OCI-LY1 (cell line): ENCODE data around the gene RGS19.

Experiments
- H2AFZ ChIP-seq: fragments of 200-600 bp; sonication (generic), shearing (Covaris generic); 2 replicates; pipeline ENCODE4 v1.6.0; 2014; ENCODE audit warnings: antibody characterized with exemption, mild to moderate bottlenecking, low read length
- H3F3A ChIP-seq: fragments of 200-600 bp; sonication (generic), shearing (Covaris generic); 2 replicates; pipeline ENCODE4 v1.6.0; 2014; ENCODE audit warnings: mild to moderate bottlenecking, antibody characterized with exemption, low read length, moderate library complexity; ENCODE audit not compliant: insufficient read depth
- H3K27ac ChIP-seq: fragments of 200-600 bp; sonication (generic); 2 replicates; pipeline ENCODE4 v1.5.1; 2014; ENCODE audit warnings: low read length, mixed run types, mild to moderate bottlenecking, low read depth; ENCODE audit not compliant: poor library complexity, severe bottlenecking
- H3K27me3 ChIP-seq: fragments of 200-600 bp; sonication (generic); 2 replicates; pipeline ENCODE4 v1.6.0; 2014; ENCODE audit warnings: antibody characterized with exemption, mild to moderate bottlenecking, low read length, moderate library complexity; ENCODE audit not compliant: insufficient read depth
- H3K36me3 ChIP-seq: fragments of 200-600 bp; sonication (generic); 2 replicates; pipeline ENCODE4 v1.6.1; 2014; ENCODE audit warnings: mild to moderate bottlenecking, antibody characterized with exemption, low read length, moderate library complexity, mixed read lengths; ENCODE audit not compliant: insufficient read depth
- H3K4me1 ChIP-seq: fragments of 200-600 bp; sonication (generic); 2 replicates; pipeline ENCODE4 v1.5.1; 2014; ENCODE audit warnings: mild to moderate bottlenecking, low read length, moderate library complexity; ENCODE audit not compliant: insufficient read depth, severe bottlenecking
- H3K4me2 ChIP-seq: fragments of 200-600 bp; sonication (generic), shearing (Covaris generic); 2 replicates; pipeline ENCODE4 v1.6.1; 2014; ENCODE audit warnings: low read length
- H3K4me3 ChIP-seq: fragments of 200-600 bp; sonication (generic); 2 replicates; pipeline ENCODE4 v1.5.1; 2014; ENCODE audit warnings: low read length, low read depth, mild to moderate bottlenecking, mixed read lengths; ENCODE audit not compliant: poor library complexity, severe bottlenecking
- H3K79me2 ChIP-seq: fragments of 200-600 bp; shearing (Covaris generic); 2 replicates; pipeline ENCODE4 v1.6.1; 2016; ENCODE audit warnings: mixed run types, low read length, mixed read lengths; ENCODE audit not compliant: insufficient read depth
- H3K9ac ChIP-seq: fragments of 200-600 bp; sonication (generic), shearing (Covaris generic); 2 replicates; pipeline ENCODE4 v1.6.1; 2014; ENCODE audit warnings: mild to moderate bottlenecking, low read length, mixed read lengths
- H3K9me2 ChIP-seq: fragments of 200-600 bp; sonication (generic), shearing (Covaris generic); 2 replicates; pipeline ENCODE4 v1.6.1; 2014; ENCODE audit warnings: low read depth, mild to moderate bottlenecking, low read length, mixed read lengths
- H3K9me3 ChIP-seq: fragments of 200-600 bp; shearing (Covaris generic); 2 replicates; pipeline ENCODE4 v1.6.1; 2014; ENCODE audit warnings: low read length, mixed read lengths
- H4K20me1 ChIP-seq: fragments of 200-600 bp; sonication (generic), shearing (Covaris generic); 2 replicates; pipeline ENCODE4 v1.6.0; 2016; ENCODE audit warnings: mild to moderate bottlenecking, low read length; ENCODE audit not compliant: insufficient read depth
- EZH2 ChIP-seq: fragments of 200-600 bp; sonication (generic), shearing (Covaris generic); IDR thresholded peaks from 2 replicates; pipeline ENCODE4 v1.8.0; 2017; ENCODE audit warnings: borderline replicate concordance, mixed run types, mild to moderate bottlenecking, antibody characterized with exemption, low read length, moderate library complexity, mixed read lengths
- TF ChIP-seq, protein P1 (sequence below): fragments of 200-600 bp; sonication (generic), shearing (Covaris generic); IDR thresholded peaks from 2 replicates; pipeline ENCODE4 v1.5.1; 2017; ENCODE audit warnings: mild to moderate bottlenecking, antibody characterized with exemption, low read length, moderate library complexity, mixed read lengths

RGS19 gene

DNA sequence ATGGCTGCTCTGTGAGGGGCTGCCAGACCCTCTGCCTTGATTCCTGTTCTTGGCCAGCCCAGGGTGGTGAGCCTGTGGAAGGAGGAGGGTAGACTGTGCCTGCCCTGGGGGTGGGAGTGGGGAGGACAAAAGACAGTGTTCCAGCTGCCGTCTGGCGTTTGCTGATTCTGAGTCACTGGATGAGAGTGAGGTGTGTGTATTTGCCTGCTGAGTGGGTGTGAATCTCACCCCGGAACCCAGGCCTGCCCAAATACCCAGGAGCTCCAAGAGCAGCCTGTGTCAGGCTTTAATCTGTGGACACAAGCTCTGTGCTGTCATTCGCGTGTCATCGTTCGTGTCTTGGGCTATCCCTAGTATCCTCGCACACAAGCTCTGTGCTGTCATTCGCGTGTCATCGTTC is 7.5 kb upstream of the RGS19 start:
- Histone ChIP-seq H2AFZ (no peak overlapping the region), H4K20me1 (no peaks in the 10 kb centered on the region), H3K79me2 (no peaks in the 10 kb centered on the region), H3K4me2 (no peak overlapping the region), H3K9me3 (0 out of 2 replicates have a peak, but pooled peaks cover 3% of the 10 kb centered on the region), H3K9ac (no peak overlapping the region), H3K27me3 (peaks cover 6% of the 10 kb centered on the region; the same call in 1 of the 2 replicates), H3K4me3 (no peak overlapping the region), H3K4me1 (peaks cover 10% of the 10 kb centered on the region), H3F3A (no peaks in the 10 kb centered on the region), H3K9me2 (no peaks in the 10 kb centered on the region), H3K36me3 (no peaks in the 10 kb centered on the region; the same call in 1 of the 2 replicates), H3K27ac (no peak overlapping the region)
- TF ChIP-seq, protein P1, sequence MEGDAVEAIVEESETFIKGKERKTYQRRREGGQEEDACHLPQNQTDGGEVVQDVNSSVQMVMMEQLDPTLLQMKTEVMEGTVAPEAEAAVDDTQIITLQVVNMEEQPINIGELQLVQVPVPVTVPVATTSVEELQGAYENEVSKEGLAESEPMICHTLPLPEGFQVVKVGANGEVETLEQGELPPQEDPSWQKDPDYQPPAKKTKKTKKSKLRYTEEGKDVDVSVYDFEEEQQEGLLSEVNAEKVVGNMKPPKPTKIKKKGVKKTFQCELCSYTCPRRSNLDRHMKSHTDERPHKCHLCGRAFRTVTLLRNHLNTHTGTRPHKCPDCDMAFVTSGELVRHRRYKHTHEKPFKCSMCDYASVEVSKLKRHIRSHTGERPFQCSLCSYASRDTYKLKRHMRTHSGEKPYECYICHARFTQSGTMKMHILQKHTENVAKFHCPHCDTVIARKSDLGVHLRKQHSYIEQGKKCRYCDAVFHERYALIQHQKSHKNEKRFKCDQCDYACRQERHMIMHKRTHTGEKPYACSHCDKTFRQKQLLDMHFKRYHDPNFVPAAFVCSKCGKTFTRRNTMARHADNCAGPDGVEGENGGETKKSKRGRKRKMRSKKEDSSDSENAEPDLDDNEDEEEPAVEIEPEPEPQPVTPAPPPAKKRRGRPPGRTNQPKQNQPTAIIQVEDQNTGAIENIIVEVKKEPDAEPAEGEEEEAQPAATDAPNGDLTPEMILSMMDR = no peak
- TF ChIP-seq EZH2 = no peak

- no peaks in the 10 kb centered on the region; the same call in 1 of the 2 replicates for H3K36me3 ChIP-seq
- H3K79me2 ChIP-seq = no peaks in the 10 kb centered on the region
- H3K27me3 ChIP-seq = peaks cover 6% of the 10 kb centered on the region; the same call in 1 of the 2 replicates
- H3K9ac ChIP-seq = no peak overlapping the region
- H3K9me2 ChIP-seq = no peaks in the 10 kb centered on the region
- H3K4me2 ChIP-seq = no peak overlapping the region
- 0 out of 2 replicates have a peak, but pooled peaks cover 3% of the 10 kb centered on the region for H3K9me3 ChIP-seq
- no peak overlapping the region for H3K27ac ChIP-seq
- no peak for TF ChIP-seq EZH2
- TF ChIP-seq, protein P1 = no peak
- H3K4me1 ChIP-seq = peaks cover 10% of the 10 kb centered on the region
- H4K20me1 ChIP-seq = no peaks in the 10 kb centered on the region
- H2AFZ ChIP-seq = no peak overlapping the region
- H3F3A ChIP-seq = no peaks in the 10 kb centered on the region
- no peak overlapping the region for H3K4me3 ChIP-seq
Observed at GRCh38 chr20:64084685-64085152, 5.4 kb upstream of the RGS19 start.

DNA sequence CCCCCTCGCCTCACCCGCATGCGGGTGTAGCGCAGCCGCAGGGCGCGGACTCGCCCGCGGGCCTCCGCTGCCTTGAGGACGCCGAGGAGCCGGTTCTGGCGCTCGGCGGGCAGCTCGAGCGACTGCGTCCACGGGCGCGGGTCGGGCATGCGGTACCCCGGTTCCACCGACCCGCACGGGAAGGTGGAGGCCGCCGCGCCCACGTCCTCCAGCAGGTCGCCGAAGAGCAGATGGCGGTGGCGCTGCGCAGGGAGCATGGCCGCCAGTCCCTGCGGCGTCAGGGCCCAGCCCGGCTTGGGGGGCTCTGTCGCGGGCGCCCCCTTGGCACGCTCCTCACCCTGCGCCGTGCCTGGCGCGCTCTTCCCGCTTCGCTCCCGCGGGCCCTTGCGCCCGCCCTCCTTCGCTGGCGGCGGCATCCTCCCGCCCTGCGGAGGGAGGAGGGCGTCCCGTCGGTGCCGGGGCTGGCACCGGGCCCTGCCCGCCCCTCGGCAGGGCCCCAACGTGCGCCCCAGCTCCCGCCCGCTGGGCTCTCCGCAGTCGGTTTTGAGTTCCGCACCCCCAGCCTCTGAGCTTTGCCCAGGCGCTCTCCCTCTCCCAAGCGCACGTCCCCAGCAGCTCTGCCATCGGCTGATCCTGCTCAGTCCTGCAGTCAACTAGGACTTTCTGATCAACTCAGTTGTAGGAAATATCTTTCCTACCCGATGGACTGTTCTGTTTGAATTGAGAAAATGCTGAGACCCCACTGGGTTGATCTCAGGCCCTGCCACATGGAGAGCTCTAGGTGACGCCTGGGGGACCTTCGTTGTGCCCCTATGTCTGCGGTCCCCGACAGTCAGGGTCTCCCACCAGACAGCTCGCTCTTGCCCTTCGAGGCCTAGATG is 4.7 kb upstream of the RGS19 start, which contains the start of gene LKAAEAR1:
Gene LKAAEAR1, minus strand, starts transcription at position 595 of the 881 bp plus-strand sequence. Its CDS starts 179 bp downstream, at position 416.
- Histone ChIP-seq H3K4me2 (peak within 1 kb of the TSS; percentile 58), H3K27me3 (peaks cover 6% of the 10 kb centered on the region; the same call in 1 of the 2 replicates), H3K4me3 (peak within 1 kb of the TSS; percentile 51), H3K9ac (peak within 1 kb of the TSS; percentile 21; the same call in 1 of the 2 replicates), H3K4me1 (peaks cover 12% of the 10 kb centered on the region), H3K36me3 (no peaks in the 10 kb centered on the region; the same call in 1 of the 2 replicates), H3K9me2 (no peaks in the 10 kb centered on the region), H3F3A (no peaks in the 10 kb centered on the region), H3K27ac (no peak within 1 kb of the TSS), H4K20me1 (no peaks in the 10 kb centered on the region), H2AFZ (no peak within 1 kb of the TSS), H3K9me3 (0 out of 2 replicates have a peak, but pooled peaks cover 3% of the 10 kb centered on the region), H3K79me2 (no peaks in the 10 kb centered on the region)
- TF ChIP-seq EZH2 = no peak
- TF ChIP-seq, protein P1 = no peak
